Stimulated activated CD8-positive, alpha-beta memory T cell treated with anti-CD3 and anti-CD28 coated beads, Interleukin-7, amount 100 ng/mL, for 1 hour (primary cell): ENCODE results near the gene ITPKC.

ENCODE experiments used
- DNase-seq, 2 donors: peaks; one replicate each; pipeline ENCODE4 v3.0.0-alpha.2; 2020; ENCODE audit warnings: low read depth in 2 of 2

The ITPKC gene

DNA sequence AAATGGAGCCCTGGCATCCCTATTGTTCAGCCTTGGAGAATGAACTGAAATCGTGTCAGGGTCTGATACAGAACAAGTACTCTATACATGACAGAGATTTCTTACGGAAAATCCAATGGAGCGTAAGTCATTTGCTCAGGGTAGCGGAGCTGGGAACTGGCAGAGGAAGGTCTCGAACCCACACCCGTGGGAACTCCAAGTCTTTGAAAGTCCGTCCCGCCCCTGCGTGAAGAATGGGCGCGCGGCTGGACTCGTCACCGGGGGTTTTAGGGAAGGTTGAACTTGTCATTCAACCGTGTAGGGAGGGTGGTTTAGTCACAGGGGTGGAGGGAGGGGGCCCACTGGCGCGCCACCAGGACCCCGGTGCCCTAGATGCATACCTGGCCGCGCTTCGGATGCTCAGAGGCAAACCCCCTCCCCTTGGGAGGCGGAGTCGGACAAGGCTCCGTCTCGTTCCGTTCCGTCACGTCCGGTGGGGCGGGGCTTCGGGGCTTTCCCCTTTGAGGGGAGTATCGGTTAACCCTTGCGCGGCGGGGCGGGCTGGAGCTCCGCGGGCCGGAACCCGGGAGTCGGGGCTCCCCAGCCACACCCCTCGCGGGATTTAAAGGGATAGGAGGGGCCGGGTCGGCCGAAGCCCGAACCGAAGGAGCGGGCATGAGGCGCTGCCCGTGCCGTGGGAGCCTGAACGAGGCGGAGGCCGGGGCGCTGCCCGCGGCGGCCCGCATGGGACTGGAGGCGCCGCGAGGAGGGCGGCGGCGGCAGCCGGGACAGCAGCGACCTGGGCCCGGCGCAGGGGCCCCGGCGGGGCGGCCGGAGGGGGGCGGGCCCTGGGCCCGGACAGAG, at the start of gene ITPKC, which contains the start of gene COQ8B:
Gene ITPKC, plus strand, starts transcription at position 631 of the 843 bp plus-strand sequence. Its CDS starts 24 bp downstream, at position 655.
Gene COQ8B, minus strand, starts transcription at position 405 of the 843 bp plus-strand sequence. CDS start 2,254 bp downstream, outside the sequence.
- DNase-seq, result peak; percentile 100

DNA sequence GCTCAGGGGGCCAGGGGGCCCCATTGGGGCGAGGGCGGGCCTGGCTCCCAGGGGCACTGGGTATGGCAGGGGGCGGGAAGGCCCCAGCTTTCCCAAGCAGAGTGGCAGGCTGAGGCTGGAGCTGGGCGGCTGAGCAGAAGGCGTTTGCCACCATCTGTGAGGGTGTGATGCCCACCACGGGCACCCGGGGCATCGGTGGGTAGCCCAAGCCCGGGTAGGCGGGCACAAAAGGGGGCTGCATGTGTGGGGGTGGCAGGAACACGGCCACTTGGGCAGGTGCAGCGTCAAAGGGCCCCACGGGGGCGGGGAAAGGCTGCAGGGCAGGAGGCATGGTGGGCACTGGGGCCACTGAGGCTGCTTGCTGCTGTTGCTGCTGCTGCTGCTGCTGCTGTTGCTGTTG, 49.3 kb upstream of the ITPKC start:
- no peak for DNase-seq

- no peak for DNase-seq
Measured at GRCh38 chr19:40668991-40669614, 47.8 kb upstream of the ITPKC start.

GRCh38 chr19:40671404-40671803, 45.5 kb upstream of the ITPKC start:
- no peak for DNase-seq

DNA sequence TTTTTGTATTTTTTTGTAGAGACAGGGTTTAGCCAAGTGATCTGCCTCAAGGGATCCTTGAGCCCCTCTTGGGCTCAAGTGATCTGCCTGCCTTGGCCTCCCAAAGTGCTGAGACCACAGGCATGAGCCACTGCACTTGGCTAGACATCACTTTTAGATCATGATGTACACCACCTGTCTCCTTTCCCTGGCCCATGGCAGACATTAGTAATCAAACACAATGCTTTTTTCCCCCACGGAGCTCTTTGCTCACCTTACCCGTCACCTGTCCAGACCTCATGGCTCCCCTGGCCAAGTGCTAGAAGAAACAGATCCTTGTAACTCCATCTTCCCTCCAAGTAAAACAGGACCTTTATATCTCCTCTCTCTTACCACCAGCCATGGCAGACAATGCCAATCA, 44.9 kb upstream of the ITPKC start:
- no peak for DNase-seq

DNA sequence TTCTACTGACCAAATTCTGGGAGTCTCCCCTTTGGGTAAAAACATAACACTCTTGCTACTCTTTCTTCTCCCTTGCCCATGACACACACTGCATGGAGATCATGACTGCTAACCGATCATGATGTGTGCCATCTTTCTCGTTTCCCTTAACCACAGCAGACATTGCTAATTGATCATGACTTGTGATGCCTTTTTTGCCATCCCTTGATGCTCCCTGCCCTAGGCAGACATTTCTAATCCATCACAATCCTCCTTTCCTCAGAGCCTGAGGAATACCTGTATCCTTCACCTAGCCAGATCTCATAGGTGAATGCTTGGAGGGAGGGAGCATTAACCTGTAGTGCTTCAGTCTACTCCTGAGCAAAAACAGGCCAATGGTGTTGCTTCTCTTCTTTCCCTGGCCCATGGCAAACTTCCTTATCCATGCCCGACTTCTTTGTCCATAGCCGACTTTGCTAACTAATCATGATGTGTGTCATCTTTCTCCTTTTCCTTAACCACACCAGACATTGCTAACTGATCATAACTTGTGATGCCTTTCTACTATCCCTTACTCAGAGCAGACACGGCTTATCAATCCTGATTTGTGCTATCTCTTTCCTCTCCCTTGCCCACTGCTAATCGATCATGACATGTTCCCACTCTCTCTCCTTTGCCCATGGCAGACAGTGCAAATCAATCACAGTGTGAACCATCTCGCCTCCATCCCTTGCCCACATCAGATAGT, 44.2 kb upstream of the ITPKC start:
- DNase-seq, result no peak

GRCh38 chr19:40673397-40673796, 43.5 kb upstream of the ITPKC start:
- DNase-seq, result no peak

DNA sequence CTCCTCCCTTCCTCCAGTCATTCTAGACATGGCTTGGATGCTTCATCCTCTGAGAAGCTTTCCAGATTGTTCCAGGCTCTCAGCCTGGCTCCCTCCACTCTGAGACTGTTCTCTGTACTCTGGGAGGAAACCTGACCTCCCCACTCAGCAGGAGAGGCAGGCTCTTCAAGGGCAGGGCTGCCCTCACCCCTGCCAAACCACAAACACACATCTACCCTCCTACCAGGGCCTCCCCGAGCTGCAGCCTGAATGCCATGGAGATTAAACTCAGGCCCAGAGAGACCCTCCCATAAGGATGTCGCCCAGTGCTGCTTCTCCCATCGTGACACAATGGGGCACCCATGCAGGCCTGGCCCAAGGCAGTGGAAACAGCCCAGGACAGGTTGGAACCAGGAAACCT, 42.6 kb upstream of the ITPKC start:
- no peak for DNase-seq

DNA sequence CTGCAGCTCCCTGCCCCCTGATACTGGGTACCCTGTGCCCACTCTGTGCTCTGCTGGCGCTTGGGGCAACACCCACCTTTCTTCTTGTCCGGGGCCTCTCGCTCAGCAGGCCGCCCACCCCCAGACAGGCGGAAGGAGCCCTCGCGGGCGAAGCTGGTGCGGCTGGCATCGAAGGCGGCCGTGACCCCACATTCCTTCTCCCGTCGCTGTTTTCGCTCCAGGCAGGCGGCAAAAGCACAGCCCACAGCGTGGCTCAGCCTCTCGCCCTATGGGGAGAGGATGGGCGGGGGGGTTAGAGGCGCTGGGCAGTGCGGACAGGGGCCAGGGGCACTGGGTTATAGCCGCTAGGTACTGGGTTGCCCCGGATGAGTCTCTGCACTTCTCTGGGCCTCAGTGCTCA, 39.8 kb upstream of the ITPKC start:
- DNase-seq, result no peak

DNA sequence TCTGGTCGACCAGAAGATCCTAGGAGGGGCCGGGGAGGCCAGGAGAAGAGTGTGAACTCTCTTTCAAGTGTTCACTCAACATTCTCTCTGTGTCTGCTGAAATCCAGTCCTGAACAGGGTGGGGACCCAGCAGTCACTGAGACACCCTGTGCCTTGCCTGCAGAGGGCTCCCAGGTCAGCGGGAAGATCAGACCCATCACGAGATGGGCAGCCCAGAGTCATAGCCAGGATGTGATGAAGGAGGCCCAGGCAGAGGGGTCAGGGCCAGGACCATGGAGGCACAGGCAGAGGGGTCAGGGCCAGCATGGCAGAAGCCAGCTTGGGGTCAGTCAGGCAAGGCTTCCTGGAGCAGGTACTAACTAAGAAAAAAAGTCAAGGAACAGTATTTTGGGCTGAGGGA, 35.9 kb upstream of the ITPKC start:
- DNase-seq, result no peak

- no peak for DNase-seq
Measured at GRCh38 chr19:40682431-40682964, 34.4 kb upstream of the ITPKC start.

- no peak for DNase-seq
Measured at GRCh38 chr19:40683437-40683836, 33.5 kb upstream of the ITPKC start.

- DNase-seq, result no peak
Measured at GRCh38 chr19:40684280-40684679, 32.6 kb upstream of the ITPKC start.

DNA sequence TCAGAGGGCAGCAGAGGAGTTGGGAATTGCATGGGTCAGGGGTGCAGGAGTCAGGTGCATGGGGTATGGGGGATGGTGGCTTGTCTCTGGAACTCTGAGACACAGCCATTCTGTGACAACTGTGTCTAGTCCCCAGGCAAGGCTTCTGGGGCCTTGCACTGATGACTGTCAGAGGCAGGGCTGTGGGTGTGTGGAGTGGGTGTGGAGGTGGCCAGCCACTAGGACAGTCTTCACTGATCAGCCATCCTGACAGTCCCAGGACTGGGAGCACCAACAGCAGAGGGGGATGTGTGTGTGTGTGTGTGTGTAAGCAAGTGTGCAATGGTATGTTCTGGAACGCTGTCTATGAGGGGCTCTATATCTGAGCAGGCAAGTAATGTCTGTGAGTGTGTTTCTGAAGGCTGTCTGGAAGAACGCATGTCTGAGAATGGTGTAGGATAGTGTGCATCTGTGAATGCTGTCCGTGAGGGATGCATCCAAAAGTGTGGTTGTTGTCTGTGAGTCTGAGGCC, 31.8 kb upstream of the ITPKC start:
- no peak for DNase-seq

DNA sequence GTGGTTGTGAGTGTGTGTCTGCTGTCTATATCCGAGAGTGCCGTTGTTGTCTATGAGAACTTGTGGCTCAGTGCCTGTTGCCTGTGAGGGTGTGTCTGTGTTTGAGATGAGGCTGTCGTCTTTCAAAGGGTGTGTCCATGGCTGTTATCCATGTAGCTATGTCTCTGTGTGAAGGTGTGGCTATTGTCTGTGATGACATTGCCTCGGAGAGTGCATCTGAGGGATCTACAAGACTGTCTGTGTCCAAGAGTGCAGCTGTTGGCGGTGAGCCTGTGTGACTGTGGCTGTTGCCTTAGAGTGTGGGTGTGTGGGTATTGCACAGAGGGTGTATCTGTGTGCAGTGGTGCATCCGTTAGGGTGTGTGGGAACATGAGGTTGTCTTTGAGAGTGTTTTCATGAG, 31.3 kb upstream of the ITPKC start:
- no peak for DNase-seq

GRCh38 chr19:40686882-40687524, 29.9 kb upstream of the ITPKC start:
- no peak for DNase-seq

DNA sequence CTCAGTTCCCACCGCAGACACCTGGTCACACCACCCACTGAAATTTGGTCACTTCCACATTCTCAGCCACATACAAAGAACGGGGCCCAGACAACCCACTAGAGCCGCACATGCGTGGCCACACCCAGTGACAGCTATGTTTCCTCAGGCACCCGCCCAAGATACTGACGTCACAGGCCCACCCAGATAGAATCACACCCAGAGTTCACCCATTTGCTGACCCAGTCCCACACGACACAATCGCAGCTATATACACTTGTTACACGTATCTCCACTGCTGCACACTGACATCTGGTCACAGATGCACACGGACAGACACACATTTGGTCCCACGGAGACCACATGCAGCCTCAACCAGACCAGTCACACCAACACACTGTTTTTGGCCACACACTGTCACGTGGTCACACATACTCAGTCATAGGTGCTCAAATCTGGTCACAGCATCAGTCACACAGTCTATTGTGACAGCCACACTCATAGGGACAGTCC, 29.3 kb upstream of the ITPKC start:
- DNase-seq, result no peak

DNA sequence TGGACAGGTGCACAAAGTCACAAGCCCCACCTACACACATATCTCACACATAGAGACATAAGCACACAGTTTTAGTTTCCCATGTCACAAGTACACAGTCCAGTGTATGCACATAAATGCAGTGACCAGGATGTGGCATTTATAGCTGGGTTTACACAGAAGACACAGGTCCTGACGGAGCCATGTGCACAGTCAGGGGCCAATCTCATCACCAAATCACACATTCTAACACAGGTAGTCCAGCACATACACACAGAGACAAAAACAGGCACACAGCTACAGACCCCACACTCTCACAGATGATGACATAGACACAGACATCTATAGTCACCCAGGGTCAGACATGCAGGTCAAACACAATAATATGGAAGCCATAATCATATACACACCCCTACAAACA, 28.6 kb upstream of the ITPKC start:
- no peak for DNase-seq

- DNase-seq, result no peak
Measured at GRCh38 chr19:40688987-40689338, 27.9 kb upstream of the ITPKC start.

DNA sequence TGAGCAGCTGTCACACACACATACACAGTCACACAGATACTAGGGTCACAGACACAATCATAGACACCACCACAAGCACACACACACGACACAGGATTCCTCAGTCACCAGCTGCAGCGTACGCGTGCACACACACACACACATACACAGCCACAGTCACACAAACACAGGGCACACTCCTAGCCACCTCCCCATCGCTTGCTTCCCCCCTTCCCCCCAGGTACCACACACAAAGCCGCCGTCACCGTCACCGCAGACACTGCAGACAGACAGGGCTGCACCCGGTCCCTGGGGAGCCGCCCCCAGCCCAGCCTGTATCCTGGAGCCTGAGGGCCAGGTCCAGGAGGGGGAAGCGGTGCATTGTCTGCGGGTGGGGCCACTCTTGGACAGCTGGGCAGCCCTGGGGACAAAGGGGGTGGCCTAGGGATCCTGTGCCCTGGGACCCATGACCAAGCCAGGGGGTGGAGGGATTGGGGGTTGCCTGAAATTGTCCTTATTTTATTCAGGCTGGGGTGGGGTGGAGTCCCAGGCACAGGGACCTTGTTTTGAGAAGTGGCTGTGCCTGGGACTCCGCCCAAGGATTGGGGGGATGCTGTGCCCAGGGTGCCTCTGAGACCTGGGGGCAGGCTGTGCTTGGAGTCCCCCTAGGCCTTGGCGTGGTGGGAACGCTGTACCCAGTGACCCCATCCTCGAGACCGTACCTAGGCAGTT, 27.4 kb upstream of the ITPKC start:
- DNase-seq, result no peak
